Bronchial smooth muscle cell (primary cell): Measurements from ENCODE around the gene N4BP2L1. TPM values are rescaled to one million over a fixed set of nuclear protein-coding genes. Genes with fewer than 3 reads are reported as not detected.

Experiments used
- total RNA-seq: library from RNA; depleted of rRNA; stranded (reverse); fragments of >200 nt; gene quantifications from 2 replicates; pipeline ENCODE4 v1.2.1, GENCODE V29; 2014

N4BP2L1 gene
- 2.7 and 3.8 TPM in 2 replicates for total RNA-seq

DNA sequence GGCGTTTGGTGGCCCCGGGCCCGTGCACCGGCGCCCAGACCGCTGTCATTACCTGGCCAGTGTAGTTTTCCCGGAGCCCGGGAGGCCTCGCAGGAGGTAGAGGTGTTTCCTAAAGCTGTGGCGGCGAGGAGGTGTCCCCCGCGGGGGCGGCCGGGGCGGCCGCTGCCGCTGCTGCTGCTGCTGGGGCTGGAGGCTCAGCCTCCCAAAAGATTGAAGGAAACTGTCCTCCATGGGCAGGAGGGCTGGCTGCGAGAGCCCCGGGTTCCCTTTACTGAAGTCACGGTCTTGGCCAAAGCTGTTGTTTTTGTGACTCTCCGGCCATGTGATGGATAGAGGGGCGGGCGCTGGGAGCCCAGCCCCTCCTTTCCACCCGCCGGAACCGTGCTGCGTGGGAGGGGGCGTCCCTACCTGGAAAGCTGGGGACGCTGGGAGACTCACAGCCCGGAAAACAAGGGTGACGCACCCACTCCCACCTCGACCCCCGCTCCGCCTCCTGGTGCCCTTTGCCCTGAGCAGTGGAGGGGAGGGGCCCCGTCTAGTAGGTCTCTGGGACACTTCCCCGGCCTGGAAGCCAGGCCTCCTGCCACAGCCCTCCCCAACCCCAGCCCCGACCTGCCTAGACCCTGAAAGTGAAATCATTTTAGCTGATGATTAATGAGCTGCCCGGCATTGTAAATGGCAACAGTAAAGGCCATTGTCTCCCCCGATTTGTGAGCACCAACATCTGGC is at the start of gene N4BP2L1:
Gene N4BP2L1, minus strand, starts transcription at position 279 of the 729 bp plus-strand sequence. Its CDS starts 48 bp downstream, at position 231.

Other genes starting within 250 kb of the N4BP2L1 start
- gene ZAR1L, start 112.8 kb downstream of the N4BP2L1 start, total RNA-seq: not detected in 2 replicates
- 1.0 and 1.3 TPM in 2 replicates for gene BRCA2, start 112.6 kb downstream of the N4BP2L1 start, total RNA-seq
- 89.4 and 101 TPM in 2 replicates for gene N4BP2L2, start 110.7 kb upstream of the N4BP2L1 start, total RNA-seq
- gene PDS5B, start 158.3 kb upstream of the N4BP2L1 start, total RNA-seq: 11.9 and 20.8 TPM in 2 replicates